ENCODE data around the gene ZFAND3. TPM values are rescaled to one million over a fixed set of nuclear protein-coding genes. Genes with fewer than 3 reads are reported as not detected.

Gene ZFAND3
- total and polyA plus RNA-seq, 2 experiments from 2014 or later = 16.9 to 28.2 TPM

DNA sequence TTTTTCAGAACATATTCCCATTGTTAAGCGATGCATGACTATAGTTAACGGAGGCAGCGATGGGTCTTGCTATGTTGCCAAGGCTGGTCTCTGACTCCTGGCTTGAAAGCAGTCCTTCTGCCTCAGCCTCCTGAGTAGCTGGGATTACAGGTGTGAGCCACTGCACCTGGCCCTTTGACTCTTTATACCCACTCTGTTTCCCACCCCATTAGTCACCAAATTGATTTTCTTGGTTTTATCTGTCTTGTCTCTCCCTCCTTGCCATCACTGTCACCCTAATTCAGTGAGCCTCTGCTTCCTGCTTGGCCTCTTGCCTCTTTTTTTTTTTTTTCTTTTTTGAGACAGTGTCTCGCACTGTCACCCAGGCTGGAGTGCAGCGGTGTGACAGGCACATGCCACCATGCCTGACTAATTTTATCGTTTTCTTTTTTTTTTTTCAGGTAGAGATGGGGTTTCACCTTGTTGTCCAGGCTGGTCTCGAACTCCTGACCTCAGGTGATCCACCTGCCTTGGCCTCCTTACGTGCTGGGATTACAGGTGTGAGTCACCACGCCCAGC, 31.3 kb downstream of the ZFAND3 start:
- Histone ChIP-seq H3K27ac (ENCODE audit: low read depth) (no peak overlapping the region), H3K4me2 (no peak overlapping the region), H3K9me2 (ENCODE audit: insufficient read depth) (no peaks in the 10 kb centered on the region), H4K20me1 (replicated peaks; ENCODE audit: insufficient read depth) (peaks cover 70% of the 10 kb centered on the region), H3K36me3 (ENCODE audit: insufficient read depth) (no peaks in the 10 kb centered on the region), H2AFZ (no peak overlapping the region), H3F3A (replicated peaks; ENCODE audit: low read depth) (no peaks in the 10 kb centered on the region), H3K4me3 (no peak overlapping the region), H3K4me1 (ENCODE audit: insufficient read depth) (no peaks in the 10 kb centered on the region), H3K79me2 (replicated peaks; ENCODE audit: insufficient read depth) (peaks cover 100% of the 10 kb centered on the region), H3K27me3 (ENCODE audit: insufficient read depth) (no peaks in the 10 kb centered on the region)
- ATAC-seq (no peak), DNase-seq (ENCODE audit: low spot score) (no peak)
- no peaks in the 10 kb centered on the region for H3K36me3 Mint-ChIP-seq (ENCODE audit: low read depth)
- H3K4me1 Mint-ChIP-seq = peaks cover 5% of the 10 kb centered on the region
- H3K27ac Mint-ChIP-seq = no peak overlapping the region
- TF ChIP-seq EZH2 (IDR thresholded peaks at IDR 0.05; ENCODE audit: low read depth, unreplicated experiment) = no peak
- TF ChIP-seq REST (IDR thresholded peaks at IDR 0.05; ENCODE audit: unreplicated experiment) = no peak
- TF ChIP-seq EZH2phosphoT487 (IDR thresholded peaks at IDR 0.05; ENCODE audit: unreplicated experiment) = no peak
- TF ChIP-seq ZNF331 (CRISPR knock-in tag; IDR thresholded peaks at IDR 0.05; ENCODE audit: low read depth) = no peak
- no peak for TF ChIP-seq CREB1 (CRISPR knock-in tag; IDR thresholded peaks at IDR 0.05; ENCODE audit: low read depth)
- TF ChIP-seq ETS1 (IDR thresholded peaks at IDR 0.05) = no peak
- H3K27me3 Mint-ChIP-seq (ENCODE audit: insufficient read depth, low read depth, poor library complexity) = peaks cover 3% of the 10 kb centered on the region
- H3K4me3 Mint-ChIP-seq = no peak overlapping the region
- H3K9me3 Mint-ChIP-seq = no peaks in the 10 kb centered on the region

GRCh38 chr6:37851997-37852524, 32.5 kb downstream of the ZFAND3 start:
- Histone ChIP-seq H3K79me2 (replicated peaks; ENCODE audit: insufficient read depth) (peaks cover 100% of the 10 kb centered on the region), H3K27ac (ENCODE audit: low read depth) (no peak overlapping the region), H3K27me3 (ENCODE audit: insufficient read depth) (no peaks in the 10 kb centered on the region), H3K4me1 (ENCODE audit: insufficient read depth) (no peaks in the 10 kb centered on the region), H2AFZ (no peak overlapping the region), H4K20me1 (replicated peaks; ENCODE audit: insufficient read depth) (peaks cover 61% of the 10 kb centered on the region), H3K9me2 (ENCODE audit: insufficient read depth) (no peaks in the 10 kb centered on the region), H3F3A (replicated peaks; ENCODE audit: low read depth) (no peaks in the 10 kb centered on the region), H3K36me3 (ENCODE audit: insufficient read depth) (no peaks in the 10 kb centered on the region), H3K4me3 (no peak overlapping the region), H3K4me2 (no peak overlapping the region)
- Mint-ChIP-seq H3K36me3 (ENCODE audit: low read depth) (no peaks in the 10 kb centered on the region), H3K9me3 (no peaks in the 10 kb centered on the region), H3K4me3 (no peak overlapping the region), H3K4me1 (peaks cover 5% of the 10 kb centered on the region), H3K27ac (no peak overlapping the region), H3K27me3 (ENCODE audit: insufficient read depth, low read depth, poor library complexity) (peaks cover 3% of the 10 kb centered on the region)
- ATAC-seq (no peak), DNase-seq (ENCODE audit: low spot score) (no peak)
- no peak for TF ChIP-seq ZNF114 (CRISPR knock-in tag; IDR thresholded peaks at IDR 0.05)
- TF ChIP-seq STAT1 (IDR thresholded peaks at IDR 0.05; ENCODE audit: unreplicated experiment) = no peak
- TF ChIP-seq JUNB (IDR thresholded peaks at IDR 0.05; ENCODE audit: unreplicated experiment) = no peak
- TF ChIP-seq EZH2 (IDR thresholded peaks at IDR 0.05; ENCODE audit: low read depth, unreplicated experiment) = no peak
- no peak for TF ChIP-seq REST (IDR thresholded peaks at IDR 0.05; ENCODE audit: unreplicated experiment)
- no peak for TF ChIP-seq CREB1 (CRISPR knock-in tag; IDR thresholded peaks at IDR 0.05; ENCODE audit: low read depth)
- TF ChIP-seq, protein P1, sequence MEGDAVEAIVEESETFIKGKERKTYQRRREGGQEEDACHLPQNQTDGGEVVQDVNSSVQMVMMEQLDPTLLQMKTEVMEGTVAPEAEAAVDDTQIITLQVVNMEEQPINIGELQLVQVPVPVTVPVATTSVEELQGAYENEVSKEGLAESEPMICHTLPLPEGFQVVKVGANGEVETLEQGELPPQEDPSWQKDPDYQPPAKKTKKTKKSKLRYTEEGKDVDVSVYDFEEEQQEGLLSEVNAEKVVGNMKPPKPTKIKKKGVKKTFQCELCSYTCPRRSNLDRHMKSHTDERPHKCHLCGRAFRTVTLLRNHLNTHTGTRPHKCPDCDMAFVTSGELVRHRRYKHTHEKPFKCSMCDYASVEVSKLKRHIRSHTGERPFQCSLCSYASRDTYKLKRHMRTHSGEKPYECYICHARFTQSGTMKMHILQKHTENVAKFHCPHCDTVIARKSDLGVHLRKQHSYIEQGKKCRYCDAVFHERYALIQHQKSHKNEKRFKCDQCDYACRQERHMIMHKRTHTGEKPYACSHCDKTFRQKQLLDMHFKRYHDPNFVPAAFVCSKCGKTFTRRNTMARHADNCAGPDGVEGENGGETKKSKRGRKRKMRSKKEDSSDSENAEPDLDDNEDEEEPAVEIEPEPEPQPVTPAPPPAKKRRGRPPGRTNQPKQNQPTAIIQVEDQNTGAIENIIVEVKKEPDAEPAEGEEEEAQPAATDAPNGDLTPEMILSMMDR (conservative IDR thresholded peaks at IDR 0.05; ENCODE audit: low read depth in 2 of 2) = no peak
- TF ChIP-seq ETS1 (IDR thresholded peaks at IDR 0.05) = no peak
- no peak for TF ChIP-seq NANOG (IDR thresholded peaks at IDR 0.05; ENCODE audit: borderline replicate concordance)
- no peak for TF ChIP-seq EZH2phosphoT487 (IDR thresholded peaks at IDR 0.05; ENCODE audit: unreplicated experiment)

All from GM23338 (cell line).